NCI-H345 treated with DMSO at 0.1 percent for 48 hours (cell line): ENCODE data around the gene CD1B.
"Not testable (repeated sequence)": the region's sequence is repeated elsewhere in the genome, so short reads cannot be mapped to it uniquely, and the experiment has no call there.

Experiments
- DNase-seq: peaks from one replicate; lab custom pipeline; 2025; ENCODE audit not compliant: unreplicated experiment; lab: John Stamatoyannopoulos, UW

Gene CD1B

DNA sequence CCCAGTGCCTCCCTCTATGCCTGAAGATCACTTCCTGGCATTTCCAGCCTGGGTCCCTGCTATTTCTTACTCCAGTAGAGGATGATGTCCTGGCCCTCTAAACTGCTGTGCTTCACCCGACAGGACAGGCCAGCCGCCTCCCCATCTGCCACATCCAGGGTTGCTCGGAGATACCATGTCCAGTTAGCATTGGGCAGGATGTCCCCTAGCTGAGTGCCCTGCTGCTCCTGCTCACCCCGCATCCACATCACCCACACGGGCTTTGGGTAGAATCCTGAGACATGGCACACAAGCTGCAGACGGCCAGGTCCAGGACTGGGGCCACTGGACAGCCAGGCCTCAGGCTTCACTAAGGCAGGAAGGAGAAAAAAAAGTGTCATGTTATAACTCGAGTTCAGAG is 2.0 kb downstream of the CD1B start:
- DNase-seq, result no peak

DNA sequence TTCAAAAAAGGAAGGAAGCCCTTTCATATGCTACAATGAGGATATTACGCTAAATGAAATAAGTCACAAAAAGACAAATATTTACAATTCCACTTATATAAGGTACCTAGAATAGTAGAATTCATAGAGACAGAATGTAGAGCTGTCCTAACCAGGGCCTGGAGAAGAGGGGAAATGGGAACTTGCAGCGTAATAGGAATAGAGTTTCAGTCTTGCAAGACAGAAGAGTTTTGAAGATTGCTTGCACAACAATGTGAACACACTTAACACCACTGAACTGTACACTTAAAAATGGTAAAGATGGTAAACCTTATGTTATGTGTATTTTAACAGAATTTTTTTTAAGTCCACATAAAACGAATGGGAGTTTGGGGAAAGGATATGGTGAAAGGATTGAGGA is 2.9 kb downstream of the CD1B start:
- DNase-seq, result no peak

DNA sequence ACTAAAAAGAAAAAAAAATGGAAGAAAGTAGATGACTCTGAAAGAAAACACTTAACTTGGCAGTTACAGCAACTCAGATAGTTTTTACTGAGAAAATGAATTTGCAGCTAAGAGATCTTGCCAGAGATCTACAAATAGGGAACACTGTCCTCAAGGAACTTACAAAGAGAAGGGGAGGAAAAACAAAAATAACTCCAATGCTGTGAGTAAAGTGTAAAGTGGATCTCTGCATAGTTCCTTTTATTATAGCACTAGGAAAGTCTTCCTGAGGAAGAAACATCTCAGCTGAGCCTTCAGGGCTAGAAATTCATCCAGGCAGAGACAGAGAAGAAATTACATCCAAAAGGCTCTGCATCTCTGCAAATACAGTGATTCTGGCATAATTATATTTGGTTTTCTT is 3.9 kb downstream of the CD1B start:
- DNase-seq, result no peak

DNA sequence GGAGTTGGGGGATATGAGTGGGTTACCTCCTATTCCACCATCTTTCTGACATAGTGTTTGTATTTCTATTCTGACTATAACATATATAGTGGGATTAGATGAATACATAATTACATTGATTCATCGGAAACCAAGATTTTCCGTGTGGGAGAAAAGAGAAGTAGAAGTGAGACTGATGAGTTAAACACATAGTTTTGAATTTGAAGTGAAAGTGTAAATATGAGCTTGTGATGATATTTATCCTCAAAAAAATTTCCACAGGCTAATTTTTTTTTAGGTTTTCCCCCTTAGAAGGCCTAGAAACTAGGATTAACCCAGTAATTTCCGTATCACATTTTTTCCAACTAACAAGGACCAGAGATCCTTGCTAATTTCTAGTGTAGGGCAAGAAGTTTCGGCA is 6.9 kb downstream of the CD1B start:
- DNase-seq, result no peak

DNA sequence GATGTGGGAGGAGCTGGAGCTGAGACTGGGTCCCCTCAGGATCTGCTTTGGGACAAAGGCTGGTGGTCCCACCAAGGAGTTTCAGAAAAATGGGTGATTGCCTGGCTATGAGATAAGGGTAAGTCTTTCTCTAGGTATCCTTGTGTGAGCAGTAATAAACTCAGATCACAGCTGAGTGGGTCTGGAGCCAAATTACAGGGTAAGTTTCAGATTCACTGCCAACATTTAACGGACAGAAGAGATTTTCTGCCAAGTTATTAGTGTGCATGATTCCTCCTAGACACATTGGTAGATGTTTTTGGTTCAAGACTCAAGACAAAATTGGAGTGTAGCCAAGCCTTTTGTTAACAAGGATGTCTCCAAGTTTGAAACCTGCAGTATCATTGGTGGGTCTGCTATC is 7.5 kb downstream of the CD1B start:
- DNase-seq, result no peak

DNA sequence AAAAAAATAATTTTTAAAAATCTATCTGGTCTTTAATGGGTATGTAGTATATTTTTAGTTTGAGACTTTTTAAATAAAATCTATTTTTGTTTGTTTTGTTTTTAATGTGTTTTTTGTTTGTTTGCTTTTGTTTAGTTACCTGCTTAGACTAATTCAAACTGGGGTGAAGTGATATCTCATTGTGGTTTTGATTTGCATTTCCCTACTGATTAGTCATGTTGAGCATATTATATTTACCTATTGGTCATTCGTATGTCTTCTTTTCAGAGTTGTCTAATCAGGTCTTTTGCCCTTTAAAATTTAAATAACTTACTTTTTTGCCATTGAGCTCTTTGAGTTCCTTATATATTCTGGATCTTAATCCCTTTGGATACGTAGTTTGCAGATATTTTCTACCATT is 20.3 kb downstream of the CD1B start:
- DNase-seq, result no peak

DNA sequence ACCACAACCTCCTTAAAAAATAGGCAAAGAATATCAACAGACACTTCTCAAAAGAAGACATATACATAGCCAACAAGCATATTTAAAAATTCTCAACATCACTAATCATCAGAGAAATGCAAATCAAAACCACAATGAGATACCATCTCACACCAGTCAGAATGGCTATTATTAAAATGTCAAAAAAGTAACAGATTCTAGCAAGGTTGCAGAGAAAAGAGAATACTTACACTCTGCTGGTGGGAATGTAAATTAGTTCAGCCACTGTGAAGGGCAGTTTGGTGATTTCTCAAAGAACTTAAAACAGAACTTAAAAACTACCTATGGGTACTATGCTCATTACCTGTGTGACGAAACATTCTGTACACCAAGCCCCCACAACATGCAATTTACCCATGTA is 20.7 kb downstream of the CD1B start:
- DNase-seq, result no peak

DNA sequence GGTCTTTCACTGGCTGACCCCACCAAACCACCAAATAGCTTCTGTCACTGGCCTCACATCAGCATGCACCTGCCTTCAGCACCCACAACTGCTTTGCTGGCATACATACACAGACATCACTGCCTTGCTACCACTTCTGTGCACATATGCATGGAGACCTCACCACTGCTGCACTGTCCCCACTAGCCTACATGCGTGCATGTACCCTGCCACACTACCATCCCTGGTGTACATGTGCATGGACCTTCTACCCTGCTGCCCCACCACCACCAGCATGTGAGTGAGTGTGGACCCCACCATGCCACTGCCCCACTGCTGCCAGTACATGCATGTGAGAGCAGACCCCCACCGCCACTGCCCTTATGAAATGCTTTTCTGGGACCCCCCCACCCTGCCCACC is 35.5 kb downstream of the CD1B start:
- no peak for DNase-seq

DNA sequence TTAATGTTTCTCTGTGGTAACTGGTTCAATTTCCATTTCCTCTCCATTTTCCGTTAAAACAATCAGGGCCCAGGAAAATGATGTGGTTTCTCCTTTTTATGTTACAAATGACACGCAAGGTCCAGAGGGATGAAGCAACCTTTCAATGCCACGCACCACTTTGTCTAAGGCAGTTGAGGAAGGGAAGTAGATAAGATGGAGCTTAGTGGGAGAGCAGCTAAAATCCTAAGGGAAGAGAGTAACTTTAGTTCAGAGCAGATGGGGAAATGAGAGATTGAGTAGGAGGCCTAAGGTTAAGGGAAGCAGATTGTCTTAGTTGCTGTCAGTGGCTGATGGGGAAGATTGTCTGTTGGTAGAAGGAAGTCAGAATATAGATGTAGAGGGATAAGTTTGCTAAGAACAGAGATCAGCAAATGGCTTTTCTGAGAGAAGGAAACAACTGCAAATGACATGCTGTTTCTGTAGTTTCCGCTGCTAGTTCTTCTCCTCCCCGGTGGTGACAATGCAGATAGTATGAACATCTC is 40.9 kb downstream of the CD1B start:
- DNase-seq, result no peak

DNA sequence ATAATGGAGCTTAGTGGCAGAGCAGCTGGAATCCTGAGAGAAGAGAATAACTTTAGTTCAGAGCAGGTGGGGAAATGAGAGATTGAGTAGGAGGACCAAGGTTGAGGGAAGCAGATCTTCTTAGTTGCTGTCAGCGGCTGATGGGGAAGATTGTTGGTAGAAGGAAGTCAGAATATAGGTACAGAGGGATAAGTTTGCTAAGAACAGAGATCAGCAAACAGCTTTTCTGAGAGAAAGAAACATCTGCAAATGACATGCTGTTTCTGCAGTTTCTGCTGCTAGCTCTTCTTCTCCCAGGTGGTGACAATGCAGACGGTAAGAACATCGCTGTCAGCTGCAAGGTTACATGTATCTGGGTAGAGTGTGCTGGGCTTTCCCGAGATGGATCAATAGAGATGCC is 41.5 kb downstream of the CD1B start, which contains the start of gene CD1C:
Gene CD1C, plus strand, starts transcription at position 113 of the 400 bp plus-strand sequence. Its CDS starts 142 bp downstream, at position 255.
- no peak for DNase-seq

DNA sequence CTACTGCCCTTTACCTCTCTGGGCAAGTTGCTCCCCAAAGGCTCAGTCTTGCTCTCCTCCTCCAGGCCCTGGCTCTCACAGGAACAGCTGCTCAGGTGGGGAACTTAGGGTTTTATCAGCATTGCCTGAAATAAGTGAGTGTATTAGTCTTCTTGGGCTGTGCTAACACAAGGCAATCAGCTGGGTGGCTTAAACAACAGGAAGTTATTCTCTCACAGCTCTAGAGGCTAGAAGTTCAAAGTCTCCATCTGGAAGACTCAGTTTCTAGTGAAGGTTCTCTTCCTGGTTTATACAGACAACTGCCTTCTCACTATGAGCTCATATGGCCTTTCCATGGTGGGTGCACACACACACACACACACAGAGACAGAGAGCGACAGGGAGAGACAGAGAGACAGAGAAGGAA is 44.4 kb downstream of the CD1B start:
- DNase-seq, result no peak

DNA sequence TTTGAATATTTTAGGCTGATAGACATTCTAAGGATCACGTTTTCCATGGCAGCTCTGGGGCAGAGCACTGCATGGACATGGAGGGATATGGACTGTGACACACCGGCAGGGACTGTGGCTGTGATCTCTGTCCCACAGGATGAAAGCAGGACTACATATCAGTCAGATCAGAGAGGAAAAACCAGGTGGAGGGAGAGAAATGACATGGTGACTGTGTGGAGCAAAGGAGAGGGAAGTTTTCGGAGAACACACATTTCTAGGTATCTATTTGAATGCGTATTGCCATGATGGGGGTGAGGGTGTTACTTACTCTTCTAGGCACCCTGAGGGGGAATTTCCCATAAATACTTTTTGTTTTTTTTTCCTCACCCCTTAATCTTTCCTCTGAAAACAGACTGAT is 44.8 kb downstream of the CD1B start:
- DNase-seq, result no peak

DNA sequence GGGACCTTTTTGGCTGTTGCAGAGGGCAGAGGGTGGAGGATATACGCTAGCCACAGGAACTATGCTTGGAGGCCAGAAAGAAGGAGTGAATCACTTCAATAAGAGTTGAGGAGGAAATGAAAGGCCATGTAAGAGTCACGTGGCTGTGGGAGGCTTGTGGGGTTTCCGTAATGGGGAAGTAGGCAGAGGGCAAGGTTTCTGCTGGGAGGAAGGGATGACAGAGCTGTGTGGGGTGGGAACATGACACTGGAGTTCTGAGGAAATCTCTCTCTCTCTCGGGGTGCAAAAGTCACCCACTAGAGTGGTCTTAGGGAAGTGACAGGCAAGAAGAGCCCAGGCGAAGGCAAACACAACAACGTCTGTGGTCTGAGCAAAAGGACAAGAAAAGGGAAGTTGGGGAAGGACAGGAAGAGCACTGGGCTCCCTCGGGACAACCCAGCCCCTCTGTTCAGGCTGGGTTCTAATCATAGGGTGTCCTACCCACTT is 45.5 kb downstream of the CD1B start:
- DNase-seq, result no peak

DNA sequence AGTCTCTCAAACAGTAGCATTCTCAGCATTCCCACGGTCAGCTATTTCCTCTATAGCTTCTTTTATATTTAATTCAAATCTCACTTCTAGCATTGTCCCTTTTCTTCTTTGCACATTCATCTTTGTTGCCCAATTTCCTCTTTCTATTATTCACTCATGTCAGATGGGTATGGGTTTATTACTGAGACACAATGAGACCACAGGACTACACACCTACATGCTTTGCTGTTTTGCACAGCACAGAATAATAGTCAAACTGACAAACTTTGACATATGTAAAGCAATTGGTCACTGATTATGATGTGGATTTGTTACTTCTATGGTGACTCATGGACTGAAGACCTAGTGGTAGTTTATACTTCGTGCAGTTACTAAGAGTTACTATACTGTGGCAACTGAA is 47.4 kb downstream of the CD1B start:
- DNase-seq, result no peak

DNA sequence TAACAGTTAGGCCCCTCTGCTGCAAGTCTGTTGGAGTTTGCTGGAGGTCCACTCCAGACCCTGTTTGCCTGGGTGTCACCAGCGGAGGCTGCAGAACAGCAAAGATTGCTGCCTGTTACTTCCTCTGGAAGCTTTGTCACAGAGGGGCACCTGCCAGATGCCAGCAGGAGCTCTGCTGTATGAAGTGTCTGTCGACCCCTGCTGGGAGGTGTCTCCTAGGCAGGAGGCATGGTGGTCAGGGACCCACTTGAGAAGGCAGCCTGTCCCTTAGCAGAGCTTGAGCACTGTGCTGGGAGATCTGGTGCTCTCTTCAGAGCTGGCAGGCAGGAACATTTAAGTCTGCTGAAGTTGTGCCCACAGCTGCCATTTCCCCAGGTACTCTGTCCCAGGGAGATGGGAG is 48.9 kb downstream of the CD1B start:
- DNase-seq, result not testable (repeated sequence)
